ENCODE measurements around the gene TMEM247.

GRCh38 chr2:46469116-46469515, 10.2 kb upstream of the TMEM247 start:
- TF ChIP-seq, protein P1, sequence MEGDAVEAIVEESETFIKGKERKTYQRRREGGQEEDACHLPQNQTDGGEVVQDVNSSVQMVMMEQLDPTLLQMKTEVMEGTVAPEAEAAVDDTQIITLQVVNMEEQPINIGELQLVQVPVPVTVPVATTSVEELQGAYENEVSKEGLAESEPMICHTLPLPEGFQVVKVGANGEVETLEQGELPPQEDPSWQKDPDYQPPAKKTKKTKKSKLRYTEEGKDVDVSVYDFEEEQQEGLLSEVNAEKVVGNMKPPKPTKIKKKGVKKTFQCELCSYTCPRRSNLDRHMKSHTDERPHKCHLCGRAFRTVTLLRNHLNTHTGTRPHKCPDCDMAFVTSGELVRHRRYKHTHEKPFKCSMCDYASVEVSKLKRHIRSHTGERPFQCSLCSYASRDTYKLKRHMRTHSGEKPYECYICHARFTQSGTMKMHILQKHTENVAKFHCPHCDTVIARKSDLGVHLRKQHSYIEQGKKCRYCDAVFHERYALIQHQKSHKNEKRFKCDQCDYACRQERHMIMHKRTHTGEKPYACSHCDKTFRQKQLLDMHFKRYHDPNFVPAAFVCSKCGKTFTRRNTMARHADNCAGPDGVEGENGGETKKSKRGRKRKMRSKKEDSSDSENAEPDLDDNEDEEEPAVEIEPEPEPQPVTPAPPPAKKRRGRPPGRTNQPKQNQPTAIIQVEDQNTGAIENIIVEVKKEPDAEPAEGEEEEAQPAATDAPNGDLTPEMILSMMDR (IDR thresholded peaks at IDR 0.05; ENCODE audit: poor library complexity) = no peak
- TF ChIP-seq EZH2 (IDR thresholded peaks at IDR 0.05; ENCODE audit: borderline replicate concordance) = no peak
- TF ChIP-seq EZH2phosphoT487 (IDR thresholded peaks at IDR 0.05; ENCODE audit: low read depth, severe bottlenecking, unreplicated experiment) = no peak
